GM12878 (cell line): ENCODE data around the gene KLHL22. TPM values are rescaled to one million over a fixed set of nuclear protein-coding genes. Genes with fewer than 3 reads are reported as not detected.

Experiments
- ATAC-seq: fragments of 200-7000 bp; cut with Tn5 transposase; 3 replicates; pipeline ENCODE4 v1.9.1; 2020; ENCODE audit warnings: mild to moderate bottlenecking, moderate library complexity
- BruUV-seq: library from RNA; stranded (reverse); fragments of 400-500 nt; replicated peaks from 2 replicates; lab custom pipeline; 2021; lab: Mats Ljungman, UMichigan
- CTCF ChIA-PET: fragments of 300-600 bp; sonication (Branson Sonifier 250); formaldehyde crosslinking; extraction: SDS; loops from one replicate; lab custom pipeline; 2021; ENCODE audit warnings: inconsistent platforms; lab: Yijun Ruan, JAX
- POLR2A ChIA-PET: fragments of 350-600 bp; formaldehyde crosslinking; extraction: SDS; loops from one replicate; lab custom pipeline; 2021; ENCODE audit warnings: inconsistent platforms; lab: Charles Lee
- RAD21 ChIA-PET: fragments of 300-600 bp; sonication (Branson Sonifier 250); formaldehyde crosslinking; loops from one replicate; lab custom pipeline; 2023; ENCODE audit warnings: antibody characterized with exemption; ENCODE audit not compliant: unreplicated experiment; lab: Charles Lee
- SMC1A ChIA-PET: fragments of 300-600 bp; sonication (Branson Sonifier 250); formaldehyde crosslinking; loops from one replicate; lab custom pipeline; 2023; ENCODE audit not compliant: unreplicated experiment, uncharacterized antibody; lab: Charles Lee
- DNase-seq: peaks from one replicate; pipeline ENCODE4 v3.0.0-alpha.2; 2011; ENCODE audit warnings: low read depth, low spot score
- FAIRE-seq: peaks from 3 replicates; lab custom pipeline; 2011; peaks lifted over from hg19 to GRCh38; lab: Jason Lieb, UNC
- H2AFZ ChIP-seq: 2 replicates; pipeline ENCODE4 v1.6.0; 2011; ENCODE audit warnings: low read depth, low read length, control low read depth; ENCODE audit not compliant: control insufficient read depth
- H3K27ac ChIP-seq: 2 replicates; pipeline ENCODE4 v1.5.1; 2011; ENCODE audit warnings: control low read depth; ENCODE audit not compliant: control insufficient read depth, insufficient read depth
- H3K27me3 ChIP-seq, 2 experiments: replicated peaks in 1 of 2; 2 replicates each; pipeline versions ENCODE4 v1.6.0 to v1.6.1; 2011; ENCODE audit warnings: low read length in 1 of 2; ENCODE audit not compliant: control insufficient read depth in 2 of 2, insufficient read depth in 2 of 2
- H3K36me3 ChIP-seq, 2 experiments: 2 replicates each; pipeline ENCODE4 v1.5.1; 2011; ENCODE audit warnings: low read length in 1 of 2; ENCODE audit not compliant: control insufficient read depth in 2 of 2, insufficient read depth in 2 of 2
- H3K4me1 ChIP-seq: 2 replicates; pipeline ENCODE4 v1.6.1; 2011; ENCODE audit warnings: mild to moderate bottlenecking, low read length, moderate library complexity, mixed read lengths; ENCODE audit not compliant: control insufficient read depth, insufficient read depth
- H3K4me2 ChIP-seq: 2 replicates; pipeline ENCODE4 v1.6.0; 2011; ENCODE audit warnings: control low read depth; ENCODE audit not compliant: control insufficient read depth, insufficient read depth
- H3K4me3 ChIP-seq: fragments of 200-600 bp; sonication (generic); 2 replicates; pipeline ENCODE4 v1.5.1; 2016
- H3K79me2 ChIP-seq: 2 replicates; pipeline ENCODE4 v1.6.0; 2011; ENCODE audit warnings: low read length; ENCODE audit not compliant: control insufficient read depth, insufficient read depth
- H3K9ac ChIP-seq: 2 replicates; pipeline ENCODE4 v1.8.0; 2011; ENCODE audit warnings: low read length, control low read depth, mixed read lengths; ENCODE audit not compliant: control insufficient read depth, insufficient read depth
- H3K9me3 ChIP-seq: replicated peaks from 3 replicates; pipeline ENCODE4 v1.5.1; 2011; ENCODE audit warnings: mild to moderate bottlenecking, low read length; ENCODE audit not compliant: control insufficient read depth, insufficient read depth
- H4K20me1 ChIP-seq: 2 replicates; pipeline ENCODE4 v1.6.0; 2011; ENCODE audit not compliant: control insufficient read depth, insufficient read depth
- BCL11A ChIP-seq: IDR thresholded peaks from 2 replicates; pipeline ENCODE4 v1.6.1; 2011; ENCODE audit warnings: low read depth, low read length
- CREM ChIP-seq: IDR thresholded peaks from 2 replicates; pipeline ENCODE4 v1.6.1; 2014; ENCODE audit warnings: antibody characterized with exemption, low read depth
- FOXK2 ChIP-seq: fragments of 450-650 bp; IDR thresholded peaks from 2 replicates; pipeline ENCODE4 v1.6.1; 2017; ENCODE audit warnings: mild to moderate bottlenecking, moderate library complexity
- HSF1 ChIP-seq: fragments of 150-350 bp; IDR thresholded peaks from 2 replicates; pipeline ENCODE4 v1.6.1; 2014; ENCODE audit warnings: mild to moderate bottlenecking, low read depth, low read length
- MAX ChIP-seq: IDR thresholded peaks from 2 replicates; pipeline ENCODE4 v1.6.1; 2012; ENCODE audit warnings: low read depth, low read length, improper control_type of control experiment
- MYB ChIP-seq: fragments of 150-350 bp; IDR thresholded peaks from 2 replicates; pipeline ENCODE4 v1.6.1; 2014; ENCODE audit warnings: mild to moderate bottlenecking, low read depth, low read length, borderline replicate concordance
- NFYB ChIP-seq: IDR thresholded peaks from 2 replicates; pipeline ENCODE4 v1.6.1; 2011; ENCODE audit warnings: low read depth, mild to moderate bottlenecking, low read length, improper control_type of control experiment, moderate library complexity; ENCODE audit not compliant: insufficient read depth
- PAX5 ChIP-seq: IDR thresholded peaks from 2 replicates; pipeline ENCODE4 v1.6.1; 2011; ENCODE audit warnings: low read depth, low read length, borderline replicate concordance
- SMC3 ChIP-seq: IDR thresholded peaks from 2 replicates; pipeline ENCODE4 v1.6.1; 2011; ENCODE audit warnings: low read length, improper control_type of control experiment, borderline replicate concordance
- SREBF1 ChIP-seq: IDR thresholded peaks from 2 replicates; pipeline ENCODE4 v1.6.1; 2012; ENCODE audit warnings: mild to moderate bottlenecking, low read length
- SREBF2 ChIP-seq: IDR thresholded peaks from 2 replicates; pipeline ENCODE4 v1.6.1; 2012; ENCODE audit warnings: mild to moderate bottlenecking, low read length
- SUZ12 ChIP-seq: fragments of 200-600 bp; sonication (generic); IDR thresholded peaks from one replicate; pipeline ENCODE4 v1.6.1; 2018; ENCODE audit warnings: antibody characterized with exemption, mild to moderate bottlenecking; ENCODE audit not compliant: unreplicated experiment
- ZNF24 ChIP-seq: fragments of 450-650 bp; IDR thresholded peaks from 2 replicates; pipeline ENCODE4 v1.6.1; 2017; ENCODE audit warnings: antibody characterized with exemption, mild to moderate bottlenecking
- ZNF384 ChIP-seq: IDR thresholded peaks from 2 replicates; pipeline ENCODE4 v1.6.1; 2012; ENCODE audit warnings: low read depth, mild to moderate bottlenecking, low read length, improper control_type of control experiment, borderline replicate concordance
- WGBS: methylation state at CpG from one replicate; pipeline ENCODE4 v1.1.6; 2016; ENCODE audit warnings: low lambda C conversion rate; ENCODE audit not compliant: insufficient replicate concordance, insufficient coverage; ENCODE audit errors: missing lambda C conversion rate; 5-methylcytosine and 5-hydroxymethylcytosine counted together
- in situ Hi-C: fragments of 300-500 bp; cut with MboI; formaldehyde crosslinking; loops from 9 replicates; pipeline ENCODE4 v1.14.3; 2018; ENCODE audit warnings: mixed read lengths
- intact Hi-C: fragments of 100-400 bp; cut with micrococcal nuclease; formaldehyde crosslinking; loops from one replicate; pipeline ENCODE4 v1.14.2; 2022; ENCODE audit not compliant: unreplicated experiment
- polyA plus RNA-seq, 11 experiments: library from polyadenylated mRNA; depleted of rRNA in 4 of 11; unstranded in 6 of 11; stranded (reverse) in 5 of 11; fragments of >200 nt; fragmentation: Nextera tagmentation in 4 of 11; fragmentation: Illumina TruSeq in 1 of 11; extraction: Ambion mirVana in 4 of 11; extraction: Trizol in 1 of 11; gene quantifications; 1 replicate in 1 of 11; 2 replicates in 10 of 11; pipeline versions ENCODE4 v1.2.1 to v1.2.3, GENCODE V29; 2011 to 2016; ENCODE audit warnings: inconsistent platforms in 2 of 11, missing spikeins in 2 of 11, low read depth in 1 of 11
- total RNA-seq, 4 experiments: library from RNA; depleted of rRNA in 3 of 4; stranded (reverse); fragments of >200 nt in 3 of 4; fragmentation: Illumina TruSeq in 1 of 4; extraction: Trizol in 1 of 4; gene quantifications; 2 replicates each; pipeline versions ENCODE4 v1.2.1 to v1.2.3, GENCODE V29; 2013 to 2021
- TF ChIP-seq, protein P1 (sequence below): fragments of 150-350 bp; IDR thresholded peaks from 2 replicates; pipeline ENCODE4 v1.6.1; 2016; ENCODE audit warnings: low read depth, low read length

KLHL22 gene
- total and polyA plus RNA-seq, 10 of the 15 experiments (the other 5 are each of a cell fraction or from before 2014, with no cell fraction given), result 0.06 to 22.1 (median 14.2) TPM

DNA sequence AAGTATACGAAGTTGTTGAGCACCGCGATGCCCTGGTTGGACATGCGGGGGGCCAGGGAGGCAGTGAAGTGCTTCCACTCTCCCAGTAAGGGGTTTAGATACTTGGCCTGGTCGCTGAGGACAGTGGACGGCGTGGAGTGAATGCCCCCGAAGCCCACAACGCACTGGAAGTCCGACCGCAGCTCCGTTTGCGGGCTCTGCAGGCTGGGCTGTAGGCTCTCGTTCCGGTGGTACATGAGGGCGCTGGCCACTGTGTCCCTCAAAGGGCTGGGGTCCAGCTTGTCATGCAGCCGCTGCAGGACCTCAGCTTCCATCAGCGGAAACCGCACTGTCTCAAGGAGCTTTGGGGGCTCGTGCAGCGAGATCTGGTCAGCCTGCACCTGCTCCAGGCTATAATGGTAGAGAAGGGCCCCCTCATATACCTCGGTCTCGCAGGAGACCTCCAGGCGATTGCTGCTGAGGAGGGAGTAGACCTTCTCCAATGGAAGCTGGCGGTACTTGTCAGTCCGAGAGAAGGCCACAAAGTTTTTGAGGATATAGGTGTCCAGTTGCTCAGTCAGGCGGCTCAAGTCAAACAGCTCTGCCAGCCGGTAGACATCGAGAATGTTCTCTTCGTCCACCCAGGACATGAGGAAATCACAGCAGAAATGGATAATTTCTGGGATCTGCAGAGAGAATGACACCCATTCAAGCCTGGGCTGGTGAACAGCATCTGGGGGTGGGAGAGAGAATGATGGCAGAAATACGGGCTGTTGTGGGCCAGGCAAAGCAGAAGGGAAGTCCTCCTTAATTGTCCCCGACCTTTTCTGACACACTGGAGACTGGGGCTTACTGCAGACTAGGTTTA is 30.5 kb downstream of the KLHL22 start:
- TF ChIP-seq NFYB (no peak), BCL11A (no peak), PAX5 (no peak), SUZ12 (no peak), SMC3 (no peak), ZNF24 (no peak), CREM (no peak), FOXK2 (no peak), HSF1 (no peak), ZNF384 (no peak), MAX (no peak), SREBF2 (no peak), SREBF1 (no peak), MYB (no peak)
- TF ChIP-seq, protein P1, sequence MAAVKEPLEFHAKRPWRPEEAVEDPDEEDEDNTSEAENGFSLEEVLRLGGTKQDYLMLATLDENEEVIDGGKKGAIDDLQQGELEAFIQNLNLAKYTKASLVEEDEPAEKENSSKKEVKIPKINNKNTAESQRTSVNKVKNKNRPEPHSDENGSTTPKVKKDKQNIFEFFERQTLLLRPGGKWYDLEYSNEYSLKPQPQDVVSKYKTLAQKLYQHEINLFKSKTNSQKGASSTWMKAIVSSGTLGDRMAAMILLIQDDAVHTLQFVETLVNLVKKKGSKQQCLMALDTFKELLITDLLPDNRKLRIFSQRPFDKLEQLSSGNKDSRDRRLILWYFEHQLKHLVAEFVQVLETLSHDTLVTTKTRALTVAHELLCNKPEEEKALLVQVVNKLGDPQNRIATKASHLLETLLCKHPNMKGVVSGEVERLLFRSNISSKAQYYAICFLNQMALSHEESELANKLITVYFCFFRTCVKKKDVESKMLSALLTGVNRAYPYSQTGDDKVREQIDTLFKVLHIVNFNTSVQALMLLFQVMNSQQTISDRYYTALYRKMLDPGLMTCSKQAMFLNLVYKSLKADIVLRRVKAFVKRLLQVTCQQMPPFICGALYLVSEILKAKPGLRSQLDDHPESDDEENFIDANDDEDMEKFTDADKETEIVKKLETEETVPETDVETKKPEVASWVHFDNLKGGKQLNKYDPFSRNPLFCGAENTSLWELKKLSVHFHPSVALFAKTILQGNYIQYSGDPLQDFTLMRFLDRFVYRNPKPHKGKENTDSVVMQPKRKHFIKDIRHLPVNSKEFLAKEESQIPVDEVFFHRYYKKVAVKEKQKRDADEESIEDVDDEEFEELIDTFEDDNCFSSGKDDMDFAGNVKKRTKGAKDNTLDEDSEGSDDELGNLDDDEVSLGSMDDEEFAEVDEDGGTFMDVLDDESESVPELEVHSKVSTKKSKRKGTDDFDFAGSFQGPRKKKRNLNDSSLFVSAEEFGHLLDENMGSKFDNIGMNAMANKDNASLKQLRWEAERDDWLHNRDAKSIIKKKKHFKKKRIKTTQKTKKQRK, result no peak
- ChIA-PET POLR2A (no interaction called here), RAD21 (no interaction called here), CTCF (interaction anchor here (0.6 to 3.3 kb wide), 5 partner anchors 9 to 54 kb away, joined by 3 to 13 read pairs (median 3); no protein-coding TSS in a partner anchor), SMC1A (interaction anchor here (1.1 to 1.3 kb wide), 2 partner anchors 8 to 30 kb away, joined by 4 to 5 read pairs; no protein-coding TSS in a partner anchor)
- Histone ChIP-seq H3K79me2 (no peaks in the 10 kb centered on the region), H3K4me2 (no peak overlapping the region), H4K20me1 (no peaks in the 10 kb centered on the region), H3K27me3 (no peaks in the 10 kb centered on the region), H3K27ac (no peak overlapping the region), H3K4me1 (peaks cover 17% of the 10 kb centered on the region), H3K9ac (no peak overlapping the region), H3K9me3 (no peaks in the 10 kb centered on the region), H3K36me3 (peaks cover 2 to 3% of the 10 kb centered on the region in 2 experiments; a peak in 2 of 4 replicates), H2AFZ (no peak overlapping the region), H3K4me3 (no peak overlapping the region)
- DNase-seq (no peak), FAIRE-seq (no peak), ATAC-seq (no peak)
- intact Hi-C loops (no loop called here), in situ Hi-C loops (no loop called here)
- no TSS peak for BruUV-seq
- WGBS, result 98% methylated on average over 32 of the region's 32 CpGs
